ENCODE data around the gene SPATA13.

SPATA13 gene

GRCh38 chr13:24129914-24130774, 30.4 kb upstream of the SPATA13 start:
- TF ChIP-seq CTCF (IDR thresholded peaks at IDR 0.05; ENCODE audit: insufficient read depth, missing control alignments): no peak
- FAIRE-seq (no peak), DNase-seq (ENCODE audit: insufficient read length, low spot score) (no peak)

GRCh38 chr13:24131749-24132148, 28.8 kb upstream of the SPATA13 start:
- TF ChIP-seq CTCF (IDR thresholded peaks at IDR 0.05; ENCODE audit: insufficient read depth, missing control alignments): no peak
- DNase-seq (ENCODE audit: insufficient read length, low spot score) (no peak), FAIRE-seq (no peak)

GRCh38 chr13:24133021-24133795, 27.3 kb upstream of the SPATA13 start:
- TF ChIP-seq CTCF (IDR thresholded peaks at IDR 0.05; ENCODE audit: insufficient read depth, missing control alignments): no peak
- FAIRE-seq (no peak), DNase-seq (ENCODE audit: insufficient read length, low spot score) (no peak)

- no peak for TF ChIP-seq CTCF (IDR thresholded peaks at IDR 0.05; ENCODE audit: insufficient read depth, missing control alignments)
- FAIRE-seq (no peak), DNase-seq (ENCODE audit: insufficient read length, low spot score) (no peak)
Observed at GRCh38 chr13:24134231-24134630, 26.3 kb upstream of the SPATA13 start.

- DNase-seq (ENCODE audit: insufficient read length, low spot score): no peak
- no peak for TF ChIP-seq CTCF (IDR thresholded peaks at IDR 0.05; ENCODE audit: insufficient read depth, missing control alignments)
- FAIRE-seq: no peak
Observed at GRCh38 chr13:24134757-24135156, 25.8 kb upstream of the SPATA13 start.

DNA sequence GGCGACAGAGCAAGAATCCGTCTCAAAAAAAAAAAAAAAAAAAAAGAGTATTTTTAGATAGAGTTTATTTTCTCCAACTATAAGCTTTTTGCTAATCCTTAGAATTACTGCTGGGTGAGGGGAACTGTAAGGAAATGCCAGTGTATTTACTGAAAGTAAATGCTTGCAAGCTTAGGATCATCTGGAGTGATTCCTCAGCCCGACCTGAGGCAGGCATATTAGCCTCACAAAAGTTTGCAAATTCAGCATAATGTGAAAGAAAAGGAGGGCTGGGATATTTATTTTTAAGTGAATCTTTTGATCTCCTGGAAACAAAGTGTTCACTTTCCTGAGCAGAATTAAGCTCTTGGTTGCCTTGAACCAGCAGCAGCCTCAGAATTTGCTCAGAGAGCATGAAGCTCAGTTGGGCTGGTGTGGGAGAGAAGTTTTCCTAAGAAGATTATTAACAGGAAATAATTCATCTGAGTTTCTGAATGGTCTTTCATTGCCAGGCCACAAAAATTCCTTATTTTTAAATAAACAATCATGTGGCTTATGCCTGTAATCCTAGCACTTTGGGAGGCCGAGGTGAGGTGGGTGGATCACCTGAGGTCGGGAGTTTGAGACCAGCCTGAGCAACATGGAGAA, 24.7 kb upstream of the SPATA13 start:
- DNase-seq (ENCODE audit: insufficient read length, low spot score) (no peak), FAIRE-seq (no peak)
- TF ChIP-seq CTCF (IDR thresholded peaks at IDR 0.05; ENCODE audit: insufficient read depth, missing control alignments): no peak
